Stimulated activated CD4-positive, alpha-beta T cell treated with anti-CD3 and anti-CD28 coated beads, Interleukin-4, amount 100 ng/mL, for 48 hours (primary cell): Measurements from ENCODE around the gene USP5.
A peak's percentile ranks its signal among the peaks of the same experiment; 100 is the strongest.

Source experiments
- DNase-seq, 2 donors: peaks; one replicate each; pipeline ENCODE4 v3.0.0-alpha.2; 2020; ENCODE audit warnings: low read depth in 2 of 2

USP5 gene

DNA sequence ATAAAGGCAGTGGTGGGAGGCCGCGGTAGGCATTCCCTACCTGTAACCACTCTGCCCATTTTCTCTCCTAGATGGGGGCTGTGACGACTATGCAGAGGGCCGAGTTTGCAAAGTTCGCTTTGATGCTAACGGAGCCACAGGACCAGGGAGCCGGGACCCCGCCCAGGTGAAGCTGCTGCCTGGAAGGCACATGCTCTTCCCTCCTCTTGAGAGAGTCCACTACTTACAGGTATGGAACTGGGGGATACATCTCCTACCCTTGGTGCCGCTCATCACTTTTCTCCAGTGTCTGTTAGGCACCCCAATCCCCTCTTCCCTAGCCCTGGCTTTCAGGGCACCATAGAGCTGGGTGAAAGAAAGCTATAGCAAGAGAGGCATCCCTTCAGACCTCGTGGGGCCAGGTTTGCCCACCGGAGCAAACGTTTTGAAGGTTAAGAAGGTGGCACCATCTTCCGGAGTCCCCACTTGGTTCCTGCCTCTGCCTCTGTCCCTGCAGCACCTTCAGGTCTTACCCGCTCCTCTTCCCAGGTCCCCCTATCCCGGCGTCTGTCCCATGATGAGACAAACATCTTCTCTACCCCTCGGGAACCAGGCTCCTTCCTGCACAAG is 25.7 kb upstream of the USP5 start:
- DNase-seq = no peak

DNA sequence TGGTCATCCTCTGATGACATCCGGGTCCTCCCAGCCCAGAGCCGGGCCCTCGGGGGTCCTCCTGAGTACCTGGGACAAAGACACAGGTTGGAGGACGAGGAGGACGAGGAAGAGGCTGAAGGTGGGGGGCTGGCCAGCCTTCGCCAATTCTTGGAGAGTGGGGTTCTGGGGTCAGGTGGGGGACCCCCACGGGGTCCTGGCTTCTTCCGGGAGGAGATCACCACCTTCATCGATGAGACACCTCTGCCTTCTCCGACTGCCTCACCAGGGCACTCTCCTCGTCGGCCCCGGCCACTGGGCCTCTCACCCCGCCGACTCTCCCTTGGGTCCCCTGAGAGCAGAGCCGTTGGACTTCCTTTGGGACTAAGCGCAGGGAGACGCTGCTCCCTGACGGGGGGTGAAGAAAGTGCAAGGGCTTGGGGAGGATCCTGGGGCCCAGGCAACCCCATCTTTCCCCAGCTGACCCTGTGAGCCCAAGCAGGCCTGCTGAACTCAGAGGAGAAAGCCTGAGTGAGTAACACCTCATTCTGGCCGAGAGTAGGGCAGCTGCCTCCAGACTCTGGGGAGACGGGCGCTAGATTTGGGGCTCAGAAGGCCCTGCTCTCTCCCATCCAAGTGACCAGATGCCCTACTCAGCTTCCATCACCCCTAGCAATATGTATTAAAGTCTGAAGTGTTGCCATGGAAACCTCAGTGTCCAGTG is 25.1 kb upstream of the USP5 start:
- no peak for DNase-seq

DNA sequence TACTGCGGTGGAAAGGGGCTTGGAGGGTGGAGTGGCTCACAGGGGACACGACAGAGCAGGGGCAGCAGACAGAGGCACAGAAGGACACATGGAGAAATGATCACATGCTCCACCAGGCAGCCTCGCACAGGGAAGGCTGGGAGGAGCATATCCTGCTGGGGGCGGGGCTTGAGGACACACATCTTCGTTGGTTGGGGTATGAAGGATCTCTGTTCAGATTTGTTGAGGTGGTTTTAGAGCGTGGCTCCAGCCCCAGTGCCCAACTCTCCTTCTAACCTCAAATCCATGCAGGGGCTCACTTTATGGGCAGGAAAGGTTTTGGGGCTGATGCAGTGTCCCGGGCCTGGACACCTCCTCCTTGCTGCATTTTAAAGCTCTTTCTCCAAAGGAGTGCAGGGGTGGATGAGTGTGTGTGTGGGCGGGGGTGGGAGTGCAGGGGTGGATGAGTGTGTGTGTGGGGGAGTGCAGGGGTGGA is 24.5 kb upstream of the USP5 start:
- peak; percentile 61 to 66 for DNase-seq

DNA sequence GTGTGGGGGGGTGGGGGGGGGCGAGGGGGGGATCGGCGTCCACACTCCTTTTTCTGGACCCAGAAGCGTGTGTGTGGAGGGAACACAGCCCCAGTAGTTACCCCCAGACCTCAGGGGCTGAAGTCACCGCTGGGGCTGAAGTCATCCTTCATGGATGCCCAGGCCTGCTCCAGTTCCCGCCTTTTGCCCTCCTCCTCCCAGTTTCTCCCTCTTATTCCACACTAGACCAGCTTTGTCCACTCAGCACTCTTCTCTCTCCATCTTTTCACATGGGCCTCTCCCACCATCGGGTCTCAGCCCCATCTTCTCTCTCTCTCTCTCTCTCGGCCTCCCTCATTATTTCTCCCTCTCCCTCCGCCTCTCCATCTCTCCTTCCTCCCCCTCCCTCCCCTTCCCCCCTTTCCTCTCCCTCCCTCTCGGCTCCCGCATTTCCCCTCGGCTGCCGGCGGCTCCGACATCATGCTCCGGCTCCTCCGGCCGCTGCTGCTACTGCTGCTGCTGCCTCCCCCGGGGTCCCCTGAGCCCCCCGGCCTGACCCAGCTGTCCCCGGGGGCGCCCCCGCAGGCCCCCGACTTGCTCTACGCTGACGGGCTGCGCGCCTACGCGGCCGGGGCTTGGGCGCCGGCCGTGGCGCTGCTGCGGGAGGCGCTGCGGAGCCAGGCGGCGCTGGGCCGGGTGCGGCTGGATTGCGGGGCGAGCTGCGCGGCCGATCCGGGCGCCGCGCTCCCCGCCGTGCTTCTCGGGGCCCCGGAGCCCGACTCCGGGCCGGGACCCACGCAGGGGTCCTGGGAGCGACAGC is 23.8 kb upstream of the USP5 start, which contains the start of gene P3H3:
Gene P3H3, plus strand, starts transcription at position 426 of the 799 bp plus-strand sequence. Its CDS starts 34 bp downstream, at position 460.
- no peak for DNase-seq

DNA sequence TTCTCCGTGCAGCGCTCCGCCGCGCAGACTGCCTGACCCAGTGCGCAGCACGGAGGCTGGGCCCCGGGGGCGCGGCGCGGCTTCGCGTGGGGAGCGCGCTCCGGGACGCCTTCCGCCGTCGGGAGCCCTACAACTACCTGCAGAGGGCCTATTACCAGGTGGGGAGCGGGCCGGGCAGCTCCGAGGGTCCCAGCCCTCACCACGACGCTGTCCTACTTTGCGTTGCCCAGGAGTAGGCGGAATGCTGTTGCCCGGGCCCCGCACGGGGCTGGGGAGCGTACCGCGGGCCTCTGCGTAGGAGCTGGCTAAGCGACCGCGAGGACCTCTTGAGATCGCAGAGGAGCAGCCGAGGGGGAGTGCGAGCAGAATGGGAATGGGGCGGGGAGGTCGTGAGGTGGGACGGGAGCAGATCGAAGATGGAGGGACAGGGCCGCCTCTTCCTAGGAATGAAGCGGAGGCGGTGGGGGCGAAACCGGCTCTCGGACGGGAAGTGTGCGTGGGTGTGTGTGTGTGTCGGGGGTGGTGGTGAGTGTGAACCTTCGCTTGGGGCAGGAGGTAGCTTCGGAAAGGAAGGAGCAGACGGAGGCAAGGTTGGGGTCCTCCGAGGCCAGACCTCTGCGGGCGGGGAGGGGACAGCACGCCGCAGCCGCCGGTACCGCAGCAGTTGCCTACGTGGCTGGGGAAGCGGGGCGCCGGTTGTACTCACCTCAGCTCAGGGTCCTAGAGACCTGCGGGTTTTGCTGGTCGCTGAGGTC is 23.0 kb upstream of the USP5 start:
- DNase-seq = peak in 1 of 2 donors; percentile 39

DNA sequence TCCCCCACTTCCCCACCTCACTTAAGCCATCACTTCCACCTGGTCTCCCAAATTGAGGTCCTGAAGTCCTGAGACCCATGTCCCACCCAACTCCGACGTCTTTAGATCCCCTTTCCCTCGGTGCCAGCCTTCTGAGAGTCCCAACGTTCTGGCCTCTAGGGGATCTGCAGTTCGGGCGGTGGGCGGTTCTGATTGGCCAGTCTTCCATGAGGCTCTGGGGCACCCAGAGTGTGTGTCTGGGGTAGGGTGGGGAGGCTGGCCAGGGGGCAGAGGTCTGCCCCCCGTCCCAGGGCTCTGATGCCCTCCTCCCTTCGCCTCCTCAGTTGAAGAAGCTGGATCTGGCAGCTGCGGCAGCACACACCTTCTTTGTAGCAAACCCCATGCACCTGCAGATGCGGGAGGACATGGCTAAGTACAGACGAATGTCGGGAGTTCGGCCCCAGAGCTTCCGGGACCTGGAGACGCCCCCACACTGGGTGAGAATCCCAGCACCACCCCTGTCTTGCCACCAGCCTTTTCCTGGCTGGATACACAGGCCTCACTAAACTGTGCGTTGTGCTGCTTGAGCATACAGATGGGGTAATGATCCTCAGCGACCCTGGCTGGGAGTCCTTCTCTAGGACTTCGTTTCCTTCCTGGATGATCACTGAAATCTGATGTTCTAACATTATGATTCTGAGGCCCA is 22.3 kb upstream of the USP5 start:
- DNase-seq = no peak

DNA sequence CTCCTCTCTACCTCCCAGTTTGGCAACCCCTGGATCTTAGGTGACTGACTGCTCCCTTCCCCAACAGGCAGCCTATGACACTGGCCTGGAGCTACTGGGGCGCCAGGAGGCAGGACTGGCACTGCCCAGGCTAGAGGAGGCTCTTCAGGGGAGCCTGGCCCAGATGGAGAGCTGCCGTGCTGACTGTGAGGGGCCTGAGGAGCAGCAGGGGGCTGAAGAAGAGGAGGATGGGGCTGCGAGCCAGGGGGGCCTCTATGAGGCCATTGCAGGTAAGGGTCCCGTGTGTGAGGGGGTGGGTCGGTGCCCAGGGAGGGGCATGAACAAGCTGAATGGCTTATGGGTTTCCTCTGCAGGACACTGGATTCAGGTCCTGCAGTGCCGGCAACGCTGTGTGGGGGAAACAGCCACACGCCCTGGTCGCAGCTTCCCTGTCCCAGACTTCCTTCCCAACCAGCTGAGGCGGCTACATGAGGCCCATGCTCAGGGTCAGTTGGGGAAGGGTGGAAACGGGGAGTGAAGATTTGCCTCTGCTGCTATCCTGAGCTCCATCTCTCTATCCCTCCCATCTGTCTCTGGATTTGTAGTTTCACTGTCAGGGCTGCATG is 21.6 kb upstream of the USP5 start:
- DNase-seq = no peak

DNA sequence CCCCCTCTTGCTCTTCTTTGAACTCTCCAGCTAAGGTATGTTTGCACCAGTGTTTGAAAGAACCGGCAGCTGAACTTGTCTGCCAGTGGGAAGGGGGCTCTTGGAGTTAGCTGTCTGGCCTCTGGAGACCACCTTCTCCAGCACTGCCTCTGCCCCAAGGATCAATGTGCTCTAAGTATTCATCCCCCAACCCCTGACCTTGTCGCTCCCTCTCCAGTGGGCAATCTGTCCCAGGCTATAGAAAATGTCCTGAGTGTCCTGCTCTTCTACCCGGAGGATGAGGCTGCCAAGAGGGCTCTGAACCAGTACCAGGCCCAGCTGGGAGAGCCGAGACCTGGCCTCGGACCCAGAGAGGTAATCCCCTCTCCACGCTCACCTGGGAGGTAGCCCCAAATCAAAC is 21.0 kb upstream of the USP5 start:
- no peak for DNase-seq

DNA sequence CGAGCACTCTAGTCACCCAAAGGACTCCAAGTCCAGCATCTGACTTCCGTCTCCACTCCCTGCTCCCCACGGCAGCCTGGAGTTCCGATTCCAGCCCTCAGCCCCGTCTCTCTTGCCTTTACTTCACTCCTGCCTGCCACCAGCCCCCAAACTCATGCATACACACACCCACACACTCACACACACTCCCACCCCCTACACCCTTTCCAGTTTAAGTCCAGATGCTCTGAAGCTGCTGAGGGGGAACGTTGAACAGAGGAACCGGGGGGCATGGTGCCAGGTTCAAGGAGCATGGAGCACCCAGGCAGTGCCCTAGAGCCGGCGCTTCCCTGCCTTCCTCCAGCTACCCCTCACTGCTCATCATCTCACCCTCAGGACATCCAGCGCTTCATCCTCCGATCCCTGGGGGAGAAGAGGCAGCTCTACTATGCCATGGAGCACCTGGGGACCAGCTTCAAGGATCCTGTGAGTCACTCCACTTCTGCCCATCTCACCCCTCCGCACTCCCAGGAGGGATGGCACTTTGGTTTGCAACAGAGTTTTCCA is 20.4 kb upstream of the USP5 start:
- no peak for DNase-seq

DNA sequence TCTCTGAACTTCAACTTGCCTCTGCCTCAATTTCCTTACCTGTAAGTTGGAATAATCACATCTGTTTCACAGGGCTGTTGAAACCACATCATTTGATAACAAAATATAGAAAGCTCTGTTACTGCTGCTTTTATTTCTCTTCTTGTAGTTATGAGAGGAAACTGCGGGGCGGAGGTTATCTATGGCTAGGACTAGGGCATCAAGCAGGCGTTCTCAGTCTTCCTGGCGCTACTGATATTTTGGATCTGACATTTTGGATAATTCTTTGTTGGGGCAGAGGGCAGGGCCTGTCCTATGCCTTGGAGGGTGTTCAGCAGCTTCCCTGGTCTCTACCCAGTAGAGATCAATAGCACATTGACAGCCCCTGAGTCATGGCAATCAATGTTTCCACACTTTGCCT is 19.8 kb upstream of the USP5 start:
- DNase-seq = no peak

DNA sequence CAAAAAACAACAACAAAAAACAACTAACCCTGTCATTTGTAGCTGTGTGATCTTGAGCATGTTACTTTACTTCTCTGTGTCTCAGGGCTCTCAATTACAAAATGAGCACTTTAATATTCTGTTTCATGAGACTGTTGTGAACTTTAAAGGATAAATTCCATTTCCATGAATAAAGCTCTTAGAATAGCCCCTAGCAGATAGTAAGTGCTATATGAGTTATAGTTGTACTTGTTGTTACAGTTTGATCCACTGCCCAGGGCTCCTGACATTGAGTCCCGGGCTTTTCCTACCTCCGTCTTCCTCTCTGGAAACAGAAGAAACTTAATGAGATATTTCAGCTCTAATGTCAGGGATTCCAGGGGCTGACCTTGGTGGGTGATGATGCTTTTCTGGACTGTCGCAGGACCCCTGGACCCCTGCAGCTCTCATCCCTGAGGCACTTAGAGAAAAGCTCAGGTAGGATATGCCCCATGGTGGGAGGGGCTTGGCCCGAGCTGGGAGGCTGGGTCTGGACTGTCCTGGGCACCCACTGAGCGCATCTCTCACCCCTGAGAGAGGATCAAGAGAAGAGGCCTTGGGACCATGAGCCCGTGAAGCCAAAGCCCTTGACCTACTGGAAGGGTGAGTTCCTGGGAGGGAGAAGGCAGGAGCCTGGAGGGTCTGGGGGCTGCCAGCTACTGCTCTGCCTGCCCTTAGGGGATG is 18.6 kb upstream of the USP5 start:
- DNase-seq = no peak

DNA sequence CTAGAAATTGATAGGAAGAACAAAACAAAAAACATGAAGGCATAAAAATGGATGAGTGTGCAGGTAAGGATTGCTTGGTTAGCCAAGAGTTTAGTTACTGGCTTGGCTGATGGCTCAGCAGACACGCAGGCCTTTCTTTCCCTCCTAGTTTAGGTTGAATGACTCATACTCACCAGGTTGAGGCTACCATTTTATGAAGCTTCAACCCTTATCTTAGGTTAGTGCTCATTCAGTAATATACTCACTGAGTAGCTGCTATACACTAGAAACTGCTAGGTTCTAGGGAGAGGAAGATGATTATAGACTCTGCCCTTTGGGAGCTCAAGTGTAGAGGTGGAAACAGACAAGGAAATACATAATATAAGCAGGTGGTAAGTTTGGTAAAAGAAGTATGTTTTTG is 17.7 kb upstream of the USP5 start:
- DNase-seq = no peak

DNA sequence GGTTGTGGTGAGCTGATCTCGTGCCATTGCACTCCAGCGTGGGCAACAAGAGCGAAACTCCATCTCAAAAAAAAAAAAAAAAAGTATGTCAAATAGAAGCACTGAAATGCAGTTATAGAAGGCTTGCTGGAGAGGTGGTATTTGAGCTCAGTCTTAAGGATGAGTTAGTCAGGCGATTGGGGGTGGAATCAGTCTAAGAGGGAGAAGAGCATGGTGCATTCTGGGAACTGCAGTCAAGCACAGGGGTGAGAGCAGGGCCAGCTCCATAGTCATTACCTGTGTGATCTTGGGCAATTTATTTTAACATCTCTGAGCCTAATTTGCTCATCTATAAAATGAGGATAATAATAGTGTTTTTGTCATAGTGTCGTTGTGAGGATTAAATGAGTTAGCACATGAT is 17.1 kb upstream of the USP5 start:
- no peak for DNase-seq

DNA sequence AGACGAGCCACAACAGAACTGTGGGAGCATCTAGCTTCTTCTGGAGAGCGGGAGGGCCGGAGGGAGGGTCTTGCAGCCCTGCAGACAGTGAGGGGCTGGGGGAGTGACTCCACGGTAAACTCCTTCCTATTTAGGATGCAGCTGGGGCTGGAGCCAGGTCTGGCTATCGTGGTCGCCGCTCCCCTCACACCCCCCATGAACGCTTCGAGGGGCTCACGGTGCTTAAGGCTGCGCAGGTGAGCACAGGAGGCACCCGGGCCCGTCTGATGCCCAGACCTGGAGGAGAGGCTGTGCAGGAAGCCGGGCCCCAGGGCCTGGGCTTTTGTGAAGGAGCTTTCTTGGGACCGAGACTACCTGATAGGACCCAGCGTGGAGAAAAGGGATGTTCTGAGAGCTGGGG is 15.1 kb upstream of the USP5 start:
- no peak for DNase-seq

DNA sequence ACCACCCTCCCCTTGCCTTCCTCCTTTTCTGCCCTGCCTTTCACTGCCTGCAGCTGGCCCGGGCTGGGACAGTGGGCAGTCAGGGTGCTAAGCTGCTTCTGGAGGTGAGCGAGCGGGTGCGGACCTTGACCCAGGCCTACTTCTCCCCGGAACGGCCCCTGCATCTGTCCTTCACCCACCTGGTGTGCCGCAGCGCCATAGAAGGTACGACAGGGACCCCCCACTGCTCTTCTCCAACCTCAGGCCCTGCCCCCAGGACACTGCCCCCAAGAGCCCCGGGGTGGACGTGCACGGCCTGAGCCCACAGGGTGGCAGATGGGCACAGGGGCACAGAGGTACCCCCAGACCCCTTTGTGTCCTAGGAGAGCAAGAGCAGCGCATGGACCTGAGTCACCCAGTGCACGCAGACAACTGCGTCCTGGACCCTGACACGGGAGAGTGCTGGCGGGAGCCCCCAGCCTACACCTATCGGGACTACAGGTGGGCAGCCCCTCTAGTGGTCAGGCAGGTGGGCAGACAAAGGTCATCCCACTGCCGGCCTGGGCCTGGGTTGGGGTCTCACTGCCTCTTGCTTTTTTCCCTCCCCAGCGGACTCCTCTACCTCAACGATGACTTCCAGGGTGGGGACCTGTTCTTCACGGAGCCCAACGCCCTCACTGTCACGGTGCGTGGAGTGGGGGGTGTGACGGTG is 14.4 kb upstream of the USP5 start:
- DNase-seq = no peak

DNA sequence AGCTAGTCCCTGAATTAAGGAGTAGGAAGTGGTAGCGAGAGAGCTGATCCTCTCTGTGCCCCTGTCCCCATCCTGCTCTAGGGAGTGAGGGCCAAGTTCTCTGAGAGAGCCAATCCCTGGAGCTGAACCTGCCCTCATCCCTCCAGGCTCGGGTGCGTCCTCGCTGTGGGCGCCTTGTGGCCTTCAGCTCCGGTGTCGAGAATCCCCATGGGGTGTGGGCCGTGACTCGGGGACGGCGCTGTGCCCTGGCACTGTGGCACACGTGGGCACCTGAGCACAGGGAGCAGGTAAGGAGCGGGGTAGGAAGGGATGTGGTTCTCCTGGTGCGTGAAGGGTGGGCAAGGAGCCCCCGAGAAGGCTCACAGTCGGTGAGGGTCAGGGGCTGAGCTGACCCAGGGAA is 13.1 kb upstream of the USP5 start:
- DNase-seq = no peak

DNA sequence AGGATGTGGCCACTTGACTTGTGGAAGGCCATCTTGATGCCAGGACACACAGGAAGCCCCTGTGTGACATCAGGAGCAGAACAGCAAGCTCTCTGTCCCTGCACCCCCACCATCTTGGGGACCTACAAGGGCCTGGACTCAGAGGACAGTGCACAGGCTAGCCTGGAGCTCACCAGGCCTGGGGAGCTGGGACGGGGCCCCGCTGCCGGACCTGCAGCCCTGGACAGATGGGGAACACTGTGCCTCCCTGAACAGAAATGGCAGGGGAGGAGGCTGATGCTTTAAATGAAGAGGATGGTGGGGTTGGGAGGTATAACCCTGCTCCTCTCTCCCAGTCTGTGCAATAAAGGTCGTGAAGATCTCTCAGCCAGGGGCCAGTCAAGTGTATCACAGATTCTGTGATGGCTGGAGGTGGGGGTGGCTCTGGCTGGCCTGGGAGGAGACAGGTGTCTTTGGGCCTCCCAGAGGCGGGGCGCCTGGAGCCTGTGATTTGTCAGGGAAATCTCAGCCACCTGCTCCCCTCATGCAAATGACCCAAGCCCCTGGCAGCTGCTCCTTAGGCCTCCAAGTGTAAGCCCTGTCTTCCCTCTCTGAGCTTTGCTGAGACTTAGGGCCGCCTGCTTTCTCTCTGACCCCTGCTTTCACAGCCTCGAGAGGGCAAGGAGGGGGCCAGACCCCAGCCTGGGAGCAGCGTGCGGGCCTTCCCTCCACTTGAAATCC is 12.3 kb upstream of the USP5 start:
- no peak for DNase-seq

DNA sequence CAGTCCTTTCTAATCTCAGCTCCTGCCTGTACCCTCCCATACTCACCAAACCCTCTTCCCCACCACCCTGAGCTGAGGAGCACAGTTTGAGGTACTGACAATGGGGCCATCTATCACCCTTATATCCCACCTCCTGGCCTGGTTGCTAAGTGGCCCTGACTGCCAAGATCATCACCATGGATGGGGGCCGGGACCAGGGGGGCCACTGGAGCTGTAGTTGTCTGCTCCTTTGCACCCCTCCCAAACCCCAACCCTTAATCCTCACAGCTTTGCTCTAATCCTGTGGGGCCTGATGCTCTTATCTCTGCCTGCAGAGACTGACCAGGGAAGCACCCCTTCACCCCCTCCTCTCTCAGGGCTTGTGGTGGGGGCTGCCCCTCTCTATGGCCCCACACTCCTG is 11.6 kb upstream of the USP5 start:
- no peak for DNase-seq
